H1 (cell line): ENCODE results near the gene SLC25A21. TPM values are rescaled to one million over a fixed set of nuclear protein-coding genes. Genes with fewer than 3 reads are reported as not detected.

Experiments
- CTCF ChIA-PET: fragments of 300-600 bp; sonication (Branson Sonifier 250); formaldehyde crosslinking; loops from one replicate; lab custom pipeline; 2021; ENCODE audit not compliant: partially characterized antibody; lab: Charles Lee
- POLR2A ChIA-PET: fragments of 300-600 bp; sonication (Branson Sonifier 250); formaldehyde crosslinking; loops from one replicate; lab custom pipeline; 2021; ENCODE audit warnings: inconsistent platforms; ENCODE audit not compliant: partially characterized antibody; lab: Charles Lee
- DNase-seq, 2 experiments: peaks; one replicate each; pipeline versions ENCODE4 v3.0.0 to v3.0.0-alpha.2; 2010 to 2022; ENCODE audit warnings: low spot score in 2 of 2, low read depth in 1 of 2, mixed read lengths in 1 of 2
- FAIRE-seq: peaks from 2 replicates; lab custom pipeline; 2011; peaks lifted over from hg19 to GRCh38; lab: Jason Lieb, UNC
- H2AFZ ChIP-seq: 2 replicates; pipeline ENCODE4 v1.8.1; 2012; ENCODE audit warnings: low read length, inconsistent platforms
- H2AK5ac ChIP-seq: 2 replicates; pipeline ENCODE4 v1.6.1; 2013; ENCODE audit warnings: low read depth, low read length
- H2BK120ac ChIP-seq: replicated peaks from 2 replicates; pipeline ENCODE3; 2013; ENCODE audit warnings: low read depth, low read length, inconsistent platforms
- H2BK12ac ChIP-seq: 2 replicates; pipeline ENCODE4 v1.6.1; 2013; ENCODE audit warnings: low read depth, low read length
- H2BK15ac ChIP-seq: 2 replicates; pipeline ENCODE4 v1.6.1; 2013; ENCODE audit warnings: low read length
- H2BK20ac ChIP-seq: 2 replicates; pipeline ENCODE4 v1.6.1; 2013; ENCODE audit warnings: low read length
- H2BK5ac ChIP-seq: 2 replicates; pipeline ENCODE4 v1.6.1; 2013; ENCODE audit warnings: low read depth, low read length
- H3K14ac ChIP-seq: 2 replicates; pipeline ENCODE4 v1.6.1; 2013; ENCODE audit warnings: inconsistent platforms; ENCODE audit not compliant: insufficient read length
- H3K18ac ChIP-seq: 2 replicates; pipeline ENCODE4 v1.6.1; 2013; ENCODE audit warnings: low read length; ENCODE audit errors: extremely low read depth
- H3K23ac ChIP-seq: 2 replicates; pipeline ENCODE4 v1.6.1; 2013; ENCODE audit warnings: inconsistent platforms; ENCODE audit not compliant: insufficient read length
- H3K23me2 ChIP-seq: 2 replicates; pipeline ENCODE4 v1.6.1; 2013; ENCODE audit warnings: low read depth, low read length
- H3K27ac ChIP-seq: 2 replicates; pipeline ENCODE4 v1.6.1; 2011; ENCODE audit warnings: low read depth, low read length, inconsistent platforms
- H3K27me3 ChIP-seq, 4 experiments: replicated peaks in 1 of 4; 1 replicate in 1 of 4; 2 replicates in 3 of 4; pipeline versions ENCODE4 v1.6.1 to v1.8.1; 2011 to 2013; ENCODE audit warnings: low read length in 3 of 4, mild to moderate bottlenecking in 3 of 4, inconsistent platforms in 2 of 4, mixed read lengths in 2 of 4, moderate library complexity in 1 of 4; ENCODE audit not compliant: control insufficient read depth in 3 of 4, insufficient read depth in 3 of 4; ENCODE audit errors: extremely low read depth in 1 of 4
- H3K36me3 ChIP-seq, 4 experiments: 2 replicates each; pipeline versions ENCODE4 v1.6.1 to v1.8.1; 2011 to 2013; ENCODE audit warnings: mild to moderate bottlenecking in 4 of 4, low read length in 3 of 4, moderate library complexity in 2 of 4, control low read depth in 1 of 4, inconsistent platforms in 1 of 4; ENCODE audit not compliant: insufficient read depth in 4 of 4, control insufficient read depth in 2 of 4
- H3K4ac ChIP-seq: replicated peaks from 2 replicates; pipeline ENCODE3; 2013; ENCODE audit warnings: low read length, low read depth, mixed read lengths, inconsistent platforms; ENCODE audit not compliant: insufficient read length
- H3K4me1 ChIP-seq, 4 experiments: replicated peaks in 1 of 4; 1 replicate in 1 of 4; 2 replicates in 3 of 4; pipeline versions ENCODE4 v1.6.1 to v1.8.1; 2011 to 2013; ENCODE audit warnings: low read length in 3 of 4, inconsistent platforms in 2 of 4, mixed read lengths in 1 of 4; ENCODE audit not compliant: insufficient read depth in 4 of 4, control insufficient read depth in 3 of 4
- H3K4me2 ChIP-seq, 2 experiments: 2 replicates each; pipeline versions ENCODE4 v1.6.1 to v1.8.1; 2011 to 2013; ENCODE audit warnings: low read depth in 2 of 2, low read length in 2 of 2, control low read depth in 1 of 2, inconsistent platforms in 1 of 2, mild to moderate bottlenecking in 1 of 2; ENCODE audit not compliant: insufficient read depth in 1 of 2
- H3K4me3 ChIP-seq, 4 experiments: fragments of 200-600, 300-600 bp in 1 of 4; sonication (generic), shearing (Covaris generic), sonication (Bioruptor Twin) in 1 of 4; 2 replicates each; pipeline versions ENCODE4 v1.5.1 to v1.8.1; 2011 to 2016; ENCODE audit warnings: low read length in 4 of 4, low read depth in 3 of 4, control low read depth in 2 of 4, inconsistent platforms in 2 of 4, mild to moderate bottlenecking in 2 of 4, mixed read lengths in 1 of 4, moderate library complexity in 1 of 4; ENCODE audit not compliant: insufficient read depth in 2 of 4; ENCODE audit errors: extremely low read depth in 1 of 4
- H3K56ac ChIP-seq: replicated peaks from 2 replicates; pipeline ENCODE3; 2013; ENCODE audit warnings: low read depth, mild to moderate bottlenecking, mixed read lengths, low read length, inconsistent platforms; ENCODE audit not compliant: insufficient read length
- H3K79me1 ChIP-seq: 2 replicates; pipeline ENCODE4 v1.6.1; 2013; ENCODE audit warnings: low read depth, low read length, control low read depth
- H3K79me2 ChIP-seq, 2 experiments: 2 replicates each; pipeline versions ENCODE4 v1.6.1 to v1.8.1; 2012 to 2013; ENCODE audit warnings: low read length in 2 of 2, mild to moderate bottlenecking in 2 of 2, inconsistent platforms in 1 of 2; ENCODE audit not compliant: insufficient read depth in 2 of 2, control insufficient read depth in 1 of 2
- H3K9ac ChIP-seq, 4 experiments: replicated peaks in 1 of 4; 1 replicate in 1 of 4; 2 replicates in 3 of 4; pipeline versions ENCODE4 v1.6.1 to v1.8.1; 2011 to 2013; ENCODE audit warnings: low read depth in 3 of 4, low read length in 3 of 4, control low read depth in 2 of 4, mild to moderate bottlenecking in 2 of 4, moderate library complexity in 2 of 4, inconsistent platforms in 1 of 4; ENCODE audit errors: extremely low read depth in 1 of 4
- H3K9me3 ChIP-seq, 2 experiments: 2 replicates each; pipeline versions ENCODE4 v1.6.1 to v1.8.1; 2012 to 2013; ENCODE audit warnings: mild to moderate bottlenecking in 2 of 2, moderate library complexity in 2 of 2, control low read depth in 1 of 2, inconsistent platforms in 1 of 2, low read depth in 1 of 2, low read length in 1 of 2, mixed read lengths in 1 of 2; ENCODE audit not compliant: insufficient read depth in 2 of 2
- H4K20me1 ChIP-seq, 2 experiments: replicated peaks in 1 of 2; 2 replicates each; pipeline versions ENCODE3 to v1.8.1; 2011 to 2013; ENCODE audit warnings: inconsistent platforms in 2 of 2, low read length in 2 of 2, mild to moderate bottlenecking in 1 of 2; ENCODE audit not compliant: insufficient read depth in 2 of 2, control insufficient read depth in 1 of 2
- H4K5ac ChIP-seq: 2 replicates; pipeline ENCODE4 v1.6.1; 2013; ENCODE audit warnings: low read length, low read depth, mixed read lengths, inconsistent platforms; ENCODE audit not compliant: insufficient read length
- H4K8ac ChIP-seq: 2 replicates; pipeline ENCODE4 v1.8.0; 2013; ENCODE audit warnings: mild to moderate bottlenecking, moderate library complexity, low read length, inconsistent platforms; ENCODE audit not compliant: insufficient read depth; ENCODE audit errors: extremely low read depth
- H4K91ac ChIP-seq: replicated peaks from 2 replicates; pipeline ENCODE3; 2013; ENCODE audit warnings: low read length, mixed read lengths, inconsistent platforms; ENCODE audit not compliant: insufficient read length
- CEBPB ChIP-seq: IDR thresholded peaks from 2 replicates; pipeline ENCODE4 v1.6.1; 2012; ENCODE audit warnings: low read depth, low read length
- CHD2 ChIP-seq: IDR thresholded peaks from 2 replicates; pipeline ENCODE4 v1.6.1; 2012; ENCODE audit warnings: low read length, improper control_type of control experiment
- EP300 ChIP-seq, 2 experiments: IDR thresholded peaks; 1 replicate in 1 of 2; 2 replicates in 1 of 2; pipeline ENCODE4 v1.6.1; 2011 to 2012; ENCODE audit warnings: low read depth in 2 of 2, low read length in 2 of 2, mild to moderate bottlenecking in 2 of 2, borderline replicate concordance in 1 of 2, inconsistent platforms in 1 of 2, moderate library complexity in 1 of 2
- GABPA ChIP-seq: IDR thresholded peaks from 2 replicates; pipeline ENCODE4 v1.6.1; 2011; ENCODE audit warnings: mild to moderate bottlenecking, low read length, moderate library complexity, borderline replicate concordance; ENCODE audit not compliant: insufficient read depth
- HDAC2 ChIP-seq, 2 experiments: fragments of 300-600 bp in 1 of 2; sonication (generic) in 1 of 2; IDR thresholded peaks; 2 replicates each; pipeline ENCODE4 v1.6.1; 2011 to 2012; ENCODE audit warnings: low read depth in 2 of 2, low read length in 2 of 2, mild to moderate bottlenecking in 2 of 2, moderate library complexity in 2 of 2, borderline replicate concordance in 1 of 2, inconsistent platforms in 1 of 2
- HDAC6 ChIP-seq: IDR thresholded peaks from one replicate; pipeline ENCODE4 v1.7.1; 2012; ENCODE audit warnings: low read depth, mild to moderate bottlenecking, inconsistent platforms, low read length, moderate library complexity
- KDM5A ChIP-seq: fragments of 200-600 bp; IDR thresholded peaks from 2 replicates; pipeline ENCODE4 v1.7.1; 2012; ENCODE audit warnings: mild to moderate bottlenecking, low read length, inconsistent platforms, mixed read lengths
- MAFK ChIP-seq: IDR thresholded peaks from 2 replicates; pipeline ENCODE4 v1.6.1; 2012; ENCODE audit warnings: low read depth, mild to moderate bottlenecking, improper control_type of control experiment, low read length
- RAD21 ChIP-seq, 2 experiments: IDR thresholded peaks in 1 of 2; conservative IDR thresholded peaks in 1 of 2; 2 replicates each; pipeline ENCODE4 v1.6.1; 2011; ENCODE audit warnings: low read depth in 2 of 2, low read length in 2 of 2, improper control_type of control experiment in 1 of 2, inconsistent platforms in 1 of 2, mild to moderate bottlenecking in 1 of 2, moderate library complexity in 1 of 2
- RNF2 ChIP-seq: fragments of 200-900, 300-1000 bp; sonication (generic); IDR thresholded peaks from 2 replicates; pipeline ENCODE4 v1.7.1; 2016; ENCODE audit warnings: borderline replicate concordance, low read depth, mild to moderate bottlenecking, antibody characterized with exemption, low read length; ENCODE audit not compliant: poor library complexity, severe bottlenecking; ENCODE audit errors: missing control alignments
- TBP ChIP-seq: IDR thresholded peaks from 2 replicates; pipeline ENCODE4 v1.6.1; 2011; ENCODE audit warnings: low read depth, low read length, improper control_type of control experiment
- WGBS, 2 experiments: shearing (Covaris generic) in 1 of 2; methylation state at CpG; one replicate each; pipeline versions ENCODE4 v1.1.6 to v1.1.7; 2013 to 2015; ENCODE audit warnings: low lambda C conversion rate in 2 of 2, mixed read lengths in 2 of 2, inconsistent platforms in 1 of 2, low coverage in 1 of 2, missing lambda C conversion rate in 1 of 2; ENCODE audit not compliant: insufficient replicate concordance in 2 of 2, insufficient coverage in 1 of 2, insufficient read length in 1 of 2; ENCODE audit errors: extremely low coverage in 1 of 2, missing lambda C conversion rate in 1 of 2; 5-methylcytosine and 5-hydroxymethylcytosine counted together
- polyA plus RNA-seq, 7 experiments: library from polyadenylated mRNA; depleted of rRNA in 3 of 7; stranded (reverse) in 5 of 7; unstranded in 2 of 7; fragments of >200 nt in 5 of 7; fragments of 200-250 nt in 2 of 7; gene quantifications; 1 replicate in 5 of 7; 2 replicates in 1 of 7; 4 replicates in 1 of 7; pipeline versions ENCODE4 v1.2.1 to v1.2.3, GENCODE V29; 2011 to 2013; ENCODE audit warnings: missing spikeins in 2 of 7, mixed read lengths in 2 of 7
- total RNA-seq: library from RNA; stranded (reverse); fragmentation: NEBNext Ultra II Directional; extraction: Animal tissue kit (Norgen Biotek cat#: 25700); gene quantifications from 2 replicates; pipeline ENCODE4 v1.2.1, GENCODE V29; 2021

Gene SLC25A21
- total and polyA plus RNA-seq, 2 of the 8 experiments (the other 6 are each of a cell fraction or from before 2014, with no cell fraction given), result 6.9 to 15.7 TPM

- Histone ChIP-seq H3K4me1 (no peaks in the 10 kb centered on the region), H3K79me1 (no peaks in the 10 kb centered on the region), H2BK15ac (no peak overlapping the region), H3K23me2 (no peaks in the 10 kb centered on the region), H4K91ac (no peak overlapping the region), H2BK120ac (no peak overlapping the region), H2BK5ac (no peak overlapping the region), H3K9me3 (0 out of 4 replicates have a peak, but pooled peaks cover 2 to 5% of the 10 kb centered on the region in 2 experiments), H3K9ac (no peak overlapping the region), H3K27ac (no peak overlapping the region), H2AK5ac (no peak overlapping the region), H3K4me3 (no peak overlapping the region), H2BK20ac (no peak overlapping the region), H2BK12ac (no peak overlapping the region), H3K36me3 (no peaks in the 10 kb centered on the region), H3K27me3 (no peaks in the 10 kb centered on the region), H3K23ac (no peak overlapping the region), H4K20me1 (no peaks in the 10 kb centered on the region), H3K18ac (no peak overlapping the region), H3K4ac (no peak overlapping the region), H3K14ac (no peak overlapping the region), H3K4me2 (no peak overlapping the region), H4K5ac (no peak overlapping the region), H3K56ac (no peak overlapping the region), H2AFZ (no peak overlapping the region), H4K8ac (no peak overlapping the region), H3K79me2 (no peaks in the 10 kb centered on the region)
- FAIRE-seq (no peak), DNase-seq (no peak)
- WGBS, 2 experiments, result 88% methylated on average over 6 of the region's 6 CpGs; no CpG with 5 or more reads in 1 of the 2 experiments
- POLR2A ChIA-PET, result interaction anchor here (1.7 kb wide), 1 partner anchor 11 kb away, joined by 4 read pairs; no protein-coding TSS in a partner anchor
- CTCF ChIA-PET, result interaction anchor here (0.7 to 8.7 kb wide), 8 partner anchors 11 to 191 kb away, joined by 3 to 74 read pairs (median 3); no protein-coding TSS in a partner anchor
- TF ChIP-seq KDM5A (no peak), EP300 (IDR thresholded peaks at IDR 0.05; ENCODE audit: borderline replicate concordance in 1 of 2, low read depth in 2 of 2, low read length in 2 of 2) (no peak), GABPA (no peak), HDAC6 (no peak), TBP (no peak), CHD2 (no peak), RNF2 (no peak), CEBPB (no peak), RAD21 (IDR thresholded peaks at IDR 0.05 in 1 of 2, conservative IDR thresholded peaks at IDR 0.05 in 1 of 2; ENCODE audit: low read depth in 2 of 2, low read length in 2 of 2) (no peak), MAFK (no peak), HDAC2 (IDR thresholded peaks at IDR 0.05; ENCODE audit: borderline replicate concordance in 1 of 2, low read depth in 2 of 2, low read length in 2 of 2) (no peak)
Measured at GRCh38 chr14:36757734-36758601, 414.4 kb downstream of the SLC25A21 start.
